NOMO-1 treated with dmso at 0.1 percent for 144 hours (cell line): ENCODE results near the gene CDH8.
"Not testable (repeated sequence)": the region's sequence is repeated elsewhere in the genome, so short reads cannot be mapped to it uniquely, and the experiment has no call there.

Experiments used
- DNase-seq: peaks from one replicate; lab custom pipeline; 2025; ENCODE audit not compliant: unreplicated experiment; lab: John Stamatoyannopoulos, UW

Gene CDH8

GRCh38 chr16:61872778-61873119, 163.5 kb downstream of the CDH8 start:
- no peak for DNase-seq

DNA sequence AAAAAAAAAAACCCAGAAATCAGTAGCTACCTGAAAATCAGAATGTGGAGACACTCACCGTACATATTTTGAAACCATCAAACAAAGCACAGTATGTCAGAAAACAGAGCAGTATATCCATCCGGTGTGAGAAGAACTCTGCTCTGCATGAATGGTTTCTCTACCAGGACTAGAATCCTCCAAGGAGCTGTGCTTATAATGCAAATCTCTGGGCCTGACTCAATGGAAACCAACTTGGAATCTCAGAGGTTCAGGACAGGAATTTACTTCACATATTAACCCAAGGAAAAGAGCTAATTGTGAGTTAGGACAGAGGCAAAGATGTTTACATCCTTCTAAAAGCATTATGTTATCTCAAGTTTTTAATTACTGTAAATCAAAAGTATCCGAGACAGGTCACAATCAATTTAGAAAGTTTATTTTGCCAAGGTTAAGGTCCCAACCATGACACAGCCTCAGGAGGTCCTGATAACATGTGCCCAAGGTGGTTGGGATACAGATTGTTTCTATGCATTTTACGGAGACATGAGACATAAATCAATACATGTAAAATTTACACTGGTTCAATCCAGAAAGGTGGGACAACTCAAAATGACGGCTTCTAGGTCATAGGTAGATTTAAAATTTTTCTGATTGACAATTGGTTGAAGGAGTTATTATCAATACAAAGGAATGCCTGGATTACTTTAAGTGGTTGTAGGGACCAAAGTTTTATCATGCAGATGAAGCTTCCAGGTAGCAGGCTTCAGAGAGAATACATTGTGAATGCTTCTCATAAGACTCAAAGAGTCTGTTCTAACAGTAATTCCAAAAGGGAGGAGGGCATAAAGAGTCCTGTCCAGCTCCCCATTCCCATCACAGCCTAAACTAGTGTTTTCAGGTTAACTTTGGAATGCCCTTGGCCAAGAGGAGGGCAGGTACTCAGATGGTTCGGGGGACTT, 164.1 kb downstream of the CDH8 start:
- no peak for DNase-seq

- no peak for DNase-seq
These were observed 173.8 kb downstream of the CDH8 start for GRCh38 chr16:61862221-61863155.

GRCh38 chr16:61858988-61859387, 177.2 kb downstream of the CDH8 start:
- no peak for DNase-seq

GRCh38 chr16:61842666-61843065, 193.6 kb downstream of the CDH8 start:
- no peak for DNase-seq

DNA sequence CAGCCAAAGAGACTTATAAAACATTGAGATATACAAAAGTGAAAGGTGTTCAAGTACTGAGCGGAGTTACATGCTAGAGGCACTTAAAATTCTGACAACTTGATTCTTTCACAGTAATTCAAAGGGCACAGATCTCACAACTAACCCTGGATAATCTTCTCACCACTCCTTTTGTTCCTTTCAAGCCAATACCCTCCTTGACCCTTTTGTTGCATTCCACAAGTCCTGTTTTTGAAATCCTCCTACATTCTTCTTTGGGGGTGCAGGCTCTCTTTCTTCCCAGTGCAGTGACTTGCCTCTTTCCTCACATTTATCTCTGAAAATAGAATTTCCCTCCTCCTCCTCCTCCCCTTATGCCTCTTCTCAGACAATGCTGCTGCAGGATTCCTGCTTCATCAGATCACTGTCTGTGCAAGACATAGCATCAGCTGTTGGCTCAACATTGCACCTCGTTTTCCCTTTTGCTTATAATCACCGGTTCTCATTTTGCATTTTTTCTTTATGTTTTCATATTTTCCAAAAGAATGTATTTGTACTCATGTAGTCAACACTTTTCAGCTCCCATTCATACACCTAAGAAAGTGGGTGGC, 199.3 kb downstream of the CDH8 start:
- no peak for DNase-seq

DNA sequence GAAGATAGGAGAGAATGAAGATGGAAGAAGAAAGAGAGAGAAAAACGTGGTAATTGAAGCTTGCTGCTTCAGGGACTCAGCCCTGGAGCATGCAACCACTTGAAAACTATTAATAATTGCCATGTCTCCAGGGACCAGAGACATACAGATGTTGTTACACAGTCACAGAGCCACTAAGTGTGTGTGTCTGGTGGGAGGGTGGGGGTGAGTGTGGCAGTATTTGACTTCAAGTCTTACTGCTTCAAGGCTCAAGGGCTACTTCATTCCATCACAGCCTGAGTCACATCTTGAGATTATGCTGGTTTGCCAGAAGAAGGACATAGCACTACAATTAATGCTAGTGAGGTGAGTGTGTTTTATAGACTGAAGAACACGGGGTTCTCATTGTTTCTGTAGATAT, 202.2 kb downstream of the CDH8 start:
- no peak for DNase-seq

DNA sequence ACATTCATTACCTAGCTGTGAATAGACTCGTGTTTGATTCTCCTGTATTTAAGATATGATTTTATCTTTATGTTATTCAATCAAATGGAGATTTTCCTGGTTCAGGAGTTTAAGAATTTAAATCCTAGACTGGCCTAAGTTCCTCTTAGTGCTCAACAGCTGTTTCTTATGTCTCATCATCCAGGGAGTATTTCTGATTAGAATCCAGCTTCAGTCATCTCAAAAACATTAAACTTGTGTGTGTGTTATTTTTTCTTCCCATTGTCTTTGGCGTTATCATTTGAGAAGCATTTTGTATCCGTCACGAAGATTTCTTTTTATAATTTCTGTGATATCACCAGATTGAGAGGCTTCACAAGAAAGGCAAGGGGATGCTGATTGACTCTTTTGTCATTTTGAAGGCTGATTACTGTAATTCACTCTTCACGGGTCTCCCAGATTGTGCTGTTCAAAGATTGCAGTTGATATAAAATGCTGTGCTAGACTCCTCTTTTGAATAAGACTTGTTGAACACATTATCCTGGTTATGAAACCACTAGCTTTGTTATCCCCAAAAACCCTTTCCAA, 204.8 kb downstream of the CDH8 start:
- DNase-seq, result no peak

GRCh38 chr16:61829631-61830030, 206.6 kb downstream of the CDH8 start:
- no peak for DNase-seq

- DNase-seq, result no peak
These were observed 212.9 kb downstream of the CDH8 start for GRCh38 chr16:61823326-61823725.

DNA sequence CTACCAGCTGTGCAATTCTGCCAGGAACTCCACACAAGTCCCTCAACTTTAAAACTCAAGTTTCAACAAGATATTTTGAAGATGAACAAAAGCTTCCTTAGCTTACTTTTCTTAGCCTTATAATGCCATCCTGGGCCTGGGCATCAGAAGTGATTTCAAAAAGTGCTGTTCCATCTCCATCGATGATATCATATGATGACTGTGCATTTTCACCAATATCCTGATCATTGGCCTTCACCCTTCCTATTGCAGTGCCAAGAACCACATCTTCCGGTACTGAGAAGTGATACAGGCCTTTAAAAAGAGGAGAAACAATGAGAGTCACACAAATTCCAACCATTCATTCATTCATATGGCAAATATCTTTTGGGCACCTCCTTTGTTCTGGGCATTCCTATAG, 215.4 kb downstream of the CDH8 start:
- DNase-seq, result no peak

GRCh38 chr16:61820398-61820797, 215.8 kb downstream of the CDH8 start:
- no peak for DNase-seq

GRCh38 chr16:61818850-61819249, 217.4 kb downstream of the CDH8 start:
- no peak for DNase-seq

- DNase-seq, result no peak
These were observed 218.5 kb downstream of the CDH8 start for GRCh38 chr16:61817583-61818278.

DNA sequence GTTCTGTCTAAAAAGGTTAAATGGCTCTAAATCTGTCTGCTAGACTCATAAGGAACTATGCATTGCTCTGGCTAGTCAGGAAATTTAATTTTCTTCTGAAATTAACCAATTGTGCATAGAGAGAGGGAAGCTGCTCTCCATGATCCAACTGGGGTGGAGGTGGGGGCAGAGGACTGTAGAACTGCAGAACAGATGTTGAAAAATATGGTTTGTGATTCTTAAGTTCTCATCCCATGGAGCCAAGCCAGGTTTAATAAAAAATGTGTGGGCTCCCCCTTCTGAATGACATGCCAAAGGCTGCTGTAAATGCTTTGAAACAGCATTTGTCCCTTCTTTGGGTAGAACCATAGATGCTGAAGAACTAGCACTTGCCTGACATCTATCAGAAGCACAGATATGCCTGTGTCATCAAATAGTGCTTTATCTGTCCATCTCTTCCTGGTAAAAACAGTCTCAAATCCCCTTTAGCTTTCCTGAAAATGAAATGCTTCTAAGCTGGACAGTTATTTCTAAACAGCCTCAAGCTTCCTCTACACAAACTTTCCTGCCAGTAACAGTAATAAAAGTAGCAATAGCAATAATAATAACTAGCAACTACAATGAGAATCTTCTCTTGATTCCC, 221.4 kb downstream of the CDH8 start:
- DNase-seq, result no peak

GRCh38 chr16:61813339-61813738, 222.9 kb downstream of the CDH8 start:
- no peak for DNase-seq

- DNase-seq, result no peak
These were observed 224.0 kb downstream of the CDH8 start for GRCh38 chr16:61812251-61812650.

- no peak for DNase-seq
These were observed 228.7 kb downstream of the CDH8 start for GRCh38 chr16:61807551-61807950.

- DNase-seq, result not testable (repeated sequence)
These were observed 235.0 kb downstream of the CDH8 start for GRCh38 chr16:61801217-61801616.

DNA sequence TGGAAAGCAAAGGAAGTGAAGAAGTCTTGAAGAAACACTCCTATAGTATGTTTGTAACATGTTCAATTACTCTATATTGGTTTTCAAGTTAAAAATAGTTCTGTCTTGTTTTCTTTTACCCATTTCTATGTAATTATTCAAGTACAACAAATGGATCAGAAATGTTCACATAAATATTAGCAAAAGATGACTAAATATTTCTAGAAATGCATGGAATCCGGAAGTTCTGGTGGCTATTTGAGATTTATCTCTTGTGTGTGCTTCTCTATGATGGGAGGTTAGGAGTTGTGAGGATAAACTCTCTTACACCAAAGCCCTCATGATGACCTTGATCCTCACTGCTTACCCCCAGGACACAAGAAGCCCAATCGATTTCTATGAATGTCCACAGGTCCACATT, 237.5 kb downstream of the CDH8 start:
- no peak for DNase-seq
